Measurements from ENCODE around the gene MSH3.

The MSH3 gene

GRCh38 chr5:80655231-80655774, 851 bp downstream of the MSH3 start:
- H3K4me1 ChIP-seq (ENCODE audit: control insufficient read depth, insufficient read depth, low read length) = peaks cover 6% of the 10 kb centered on the region; the same call in 1 of the 2 replicates
- ChIA-PET CTCF (interaction anchor here (0.6 to 4.1 kb wide), 3 partner anchors 17 to 575 kb away, joined by 3 to 22 read pairs (median 3); no protein-coding TSS in a partner anchor), POLR2A (interaction anchor here (0.6 to 2.4 kb wide), 5 partner anchors 9 to 247 kb away, joined by 3 to 14 read pairs (median 4); partner anchors contain the start of genes FAM151B and ZFYVE16)
- H3K9me3 ChIP-seq (ENCODE audit: control insufficient read depth, insufficient read depth, low read depth, low read length) = no peaks in the 10 kb centered on the region
- H3K27ac ChIP-seq (ENCODE audit: extremely low read depth, low read depth, low read length) = peak overlapping the region; percentile 54
- H3K36me3 ChIP-seq (ENCODE audit: control insufficient read depth in 2 of 2, insufficient read depth in 1 of 2, low read length in 2 of 2) = peaks cover 36 to 41% of the 10 kb centered on the region in 2 experiments
- peak overlapping the region; percentile 51 for H3K4me3 ChIP-seq (ENCODE audit: low read depth, low read length)
- TF ChIP-seq ZNF549 (tag by site-specific recombination; IDR thresholded peaks at IDR 0.05) (no peak), ZBTB20 (tag by site-specific recombination; IDR thresholded peaks at IDR 0.05) (no peak), ZNF202 (tag by site-specific recombination; IDR thresholded peaks at IDR 0.05; ENCODE audit: borderline replicate concordance) (no peak), YY1 (tag by site-specific recombination; IDR thresholded peaks at IDR 0.05) (no peak), CTCF (tag by site-specific recombination; IDR thresholded peaks at IDR 0.05) (no peak), TCF7L2 (IDR thresholded peaks at IDR 0.05; ENCODE audit: borderline replicate concordance, low read depth, low read length) (no peak), ZFHX2 (tag by site-specific recombination; conservative IDR thresholded peaks at IDR 0.05) (no peak), ZNF513 (tag by site-specific recombination; IDR thresholded peaks at IDR 0.05) (no peak), ZNF416 (tag by site-specific recombination; IDR thresholded peaks at IDR 0.05) (no peak), INSM2 (tag by site-specific recombination; IDR thresholded peaks at IDR 0.05) (no peak), ZNF580 (tag by site-specific recombination; IDR thresholded peaks at IDR 0.05) (0 out of 2 replicates have a peak, but pooled peaks have one; percentile 5), FEZF1 (tag by site-specific recombination; IDR thresholded peaks at IDR 0.05) (no peak), GLIS1 (tag by site-specific recombination; IDR thresholded peaks at IDR 0.05) (no peak), ZNF404 (tag by site-specific recombination; IDR thresholded peaks at IDR 0.05) (no peak), OSR2 (tag by site-specific recombination; IDR thresholded peaks at IDR 0.05) (no peak), ZBTB8A (tag by site-specific recombination; IDR thresholded peaks at IDR 0.05) (no peak), ZNF335 (tag by site-specific recombination; conservative IDR thresholded peaks at IDR 0.05) (peak; percentile 74), ZNF391 (tag by site-specific recombination; IDR thresholded peaks at IDR 0.05; ENCODE audit: borderline replicate concordance, low read depth) (no peak), ZNF521 (tag by site-specific recombination; IDR thresholded peaks at IDR 0.05) (no peak), ZNF560 (tag by site-specific recombination; IDR thresholded peaks at IDR 0.05; ENCODE audit: borderline replicate concordance) (no peak), GLIS2 (tag by site-specific recombination; IDR thresholded peaks at IDR 0.05) (no peak), ZNF19 (tag by site-specific recombination; IDR thresholded peaks at IDR 0.05; ENCODE audit: low read depth) (0 out of 2 replicates have a peak, but pooled peaks have one; percentile 12), ZBTB17 (tag by site-specific recombination; IDR thresholded peaks at IDR 0.05) (0 out of 2 replicates have a peak, but pooled peaks have one; percentile 38), ZNF354C (tag by site-specific recombination; IDR thresholded peaks at IDR 0.05; ENCODE audit: borderline replicate concordance, low read depth) (no peak), ZNF138 (tag by site-specific recombination; IDR thresholded peaks at IDR 0.05; ENCODE audit: borderline replicate concordance) (no peak), KLF8 (tag by site-specific recombination; IDR thresholded peaks at IDR 0.05) (no peak), ZXDB (tag by site-specific recombination; IDR thresholded peaks at IDR 0.05) (no peak), ZNF26 (tag by site-specific recombination; IDR thresholded peaks at IDR 0.05) (no peak)

Data from HEK293 (cell line).